Prostate gland (tissue), 2 donors: ENCODE measurements around the gene CMTM2. TPM values are rescaled to one million over a fixed set of nuclear protein-coding genes. Genes with fewer than 3 reads are reported as not detected.

Source experiments
- DNase-seq: peaks from one replicate; pipeline ENCODE4 v3.0.0-alpha.2; 2019; ENCODE audit warnings: low spot score
- H3K27ac ChIP-seq, 2 donors: fragments of 200-600 bp; sonication (generic); 2 replicates each; pipeline ENCODE4 v1.5.1; 2017 to 2019
- H3K27me3 ChIP-seq: fragments of 200-600 bp; sonication (generic); replicated peaks from 2 replicates; pipeline ENCODE4 v1.5.1; 2019; ENCODE audit not compliant: insufficient read depth
- H3K36me3 ChIP-seq, 2 donors: fragments of 200-600 bp; sonication (generic); 1 replicate in 1 of 2; 2 replicates in 1 of 2; pipeline versions ENCODE4 v1.5.1 to v1.8.1; 2017 to 2019
- H3K4me1 ChIP-seq: fragments of 200-600 bp; sonication (generic); replicated peaks from 2 replicates; pipeline ENCODE4 v1.5.1; 2019
- H3K4me3 ChIP-seq, 2 donors: fragments of 200-600 bp; sonication (generic); 2 replicates each; pipeline ENCODE4 v1.5.1; 2017 to 2019
- H3K9me3 ChIP-seq: fragments of 200-600 bp; sonication (generic); 2 replicates; pipeline ENCODE4 v1.5.1; 2017
- POLR2A ChIP-seq: fragments of 450-650 bp; IDR thresholded peaks from one replicate; pipeline ENCODE4 v1.6.1; 2016; ENCODE audit warnings: antibody characterized with exemption, mild to moderate bottlenecking
- POLR2AphosphoS5 ChIP-seq: sonication (generic); formaldehyde crosslinking; IDR thresholded peaks from one replicate; pipeline ENCODE4 v1.6.1; 2017; ENCODE audit warnings: antibody characterized with exemption
- WGBS: methylation state at CpG from one replicate; pipeline ENCODE4 v1.1.5; 2018; 5-methylcytosine and 5-hydroxymethylcytosine counted together
- intact Hi-C: fragments of 100-400 bp; cut with DNase I; formaldehyde crosslinking; loops from one replicate; pipeline ENCODE4 v1.14.2; 2022
- total RNA-seq, 2 donors: library from RNA; depleted of rRNA; stranded (reverse); fragments of >200 nt; gene quantifications; one replicate each; pipeline ENCODE4 v1.1.0, GENCODE V29; 2016
- TF ChIP-seq, protein P1 (sequence below), 4 experiments: fragments of 200-600 bp in 2 of 4; fragments of 450-650 bp in 2 of 4; sonication (generic) in 2 of 4; IDR thresholded peaks; 1 replicate in 3 of 4; 2 replicates in 1 of 4; pipeline ENCODE4 v1.5.1; 2016 to 2019; ENCODE audit warnings: antibody characterized with exemption in 4 of 4, mild to moderate bottlenecking in 2 of 4, moderate library complexity in 2 of 4

The CMTM2 gene
- total RNA-seq, 2 donors from 2014 or later: 62.9 TPM; not detected in 1

DNA sequence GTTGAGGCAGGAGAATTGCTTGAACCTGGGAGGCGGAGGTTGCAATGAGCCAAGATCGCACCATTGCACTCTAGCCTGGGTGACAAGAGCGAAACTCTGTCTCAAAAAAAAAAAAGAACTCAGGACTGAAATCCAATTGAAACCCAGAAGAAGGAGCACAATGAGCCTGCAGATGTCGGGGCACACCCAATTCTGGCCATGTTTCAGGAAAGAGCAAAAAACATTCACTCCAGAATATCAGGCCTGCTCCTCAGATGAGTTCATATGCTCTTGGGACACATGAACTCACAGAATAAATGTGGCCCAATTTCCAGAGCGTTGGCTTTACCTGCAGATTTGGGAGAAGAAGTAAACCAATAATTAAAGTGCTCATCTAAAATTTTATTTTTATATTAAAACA lies 3.0 kb upstream of the CMTM2 start:
- H3K27ac ChIP-seq: no peak overlapping the region
- no peaks in the 10 kb centered on the region for H3K4me1 ChIP-seq
- intact Hi-C loops: no loop called here
- no peak for DNase-seq
- H3K4me3 ChIP-seq: no peak overlapping the region
- no peaks in the 10 kb centered on the region for H3K27me3 ChIP-seq
- WGBS: 90% methylated on average over 5 of the region's 5 CpGs
- no peaks in the 10 kb centered on the region for H3K36me3 ChIP-seq
- TF ChIP-seq POLR2A: no peak
- TF ChIP-seq, protein P1, sequence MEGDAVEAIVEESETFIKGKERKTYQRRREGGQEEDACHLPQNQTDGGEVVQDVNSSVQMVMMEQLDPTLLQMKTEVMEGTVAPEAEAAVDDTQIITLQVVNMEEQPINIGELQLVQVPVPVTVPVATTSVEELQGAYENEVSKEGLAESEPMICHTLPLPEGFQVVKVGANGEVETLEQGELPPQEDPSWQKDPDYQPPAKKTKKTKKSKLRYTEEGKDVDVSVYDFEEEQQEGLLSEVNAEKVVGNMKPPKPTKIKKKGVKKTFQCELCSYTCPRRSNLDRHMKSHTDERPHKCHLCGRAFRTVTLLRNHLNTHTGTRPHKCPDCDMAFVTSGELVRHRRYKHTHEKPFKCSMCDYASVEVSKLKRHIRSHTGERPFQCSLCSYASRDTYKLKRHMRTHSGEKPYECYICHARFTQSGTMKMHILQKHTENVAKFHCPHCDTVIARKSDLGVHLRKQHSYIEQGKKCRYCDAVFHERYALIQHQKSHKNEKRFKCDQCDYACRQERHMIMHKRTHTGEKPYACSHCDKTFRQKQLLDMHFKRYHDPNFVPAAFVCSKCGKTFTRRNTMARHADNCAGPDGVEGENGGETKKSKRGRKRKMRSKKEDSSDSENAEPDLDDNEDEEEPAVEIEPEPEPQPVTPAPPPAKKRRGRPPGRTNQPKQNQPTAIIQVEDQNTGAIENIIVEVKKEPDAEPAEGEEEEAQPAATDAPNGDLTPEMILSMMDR (IDR thresholded peaks at IDR 0.05): no peak
- TF ChIP-seq POLR2AphosphoS5: no peak
- H3K9me3 ChIP-seq: no peaks in the 10 kb centered on the region

DNA sequence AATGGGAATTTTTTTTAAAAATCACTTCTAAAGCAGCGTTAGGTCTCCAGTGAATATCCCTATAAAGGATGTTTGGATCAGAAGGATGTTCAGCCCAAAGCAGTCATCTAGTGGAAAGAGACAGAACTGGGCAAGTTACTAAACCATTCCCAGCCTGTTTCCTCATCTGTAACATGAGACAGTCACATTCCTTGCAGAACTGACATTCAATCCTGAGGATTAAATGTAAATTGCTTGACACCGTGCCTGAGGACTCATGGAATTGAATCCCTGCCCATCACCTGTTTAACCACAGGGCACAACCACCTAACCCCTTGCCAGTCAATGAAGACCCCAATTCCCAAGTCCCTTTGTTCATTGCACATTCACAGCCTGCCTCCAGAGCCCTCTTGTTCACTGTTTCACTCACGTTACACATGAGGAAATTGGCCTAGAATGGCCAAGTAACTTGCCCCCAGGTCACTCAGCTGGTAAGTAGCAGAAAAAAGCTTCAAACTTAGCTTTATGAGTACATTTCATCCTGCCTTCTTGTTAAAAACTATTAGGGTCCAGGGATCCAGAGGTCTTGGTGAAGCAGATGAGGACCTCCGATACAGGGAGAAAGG lies 1.4 kb downstream of the CMTM2 start:
- Histone ChIP-seq H3K4me3 (no peak overlapping the region), H3K9me3 (no peaks in the 10 kb centered on the region), H3K27ac (no peak overlapping the region), H3K36me3 (no peaks in the 10 kb centered on the region), H3K4me1 (no peaks in the 10 kb centered on the region), H3K27me3 (no peaks in the 10 kb centered on the region)
- TF ChIP-seq, protein P1 (IDR thresholded peaks at IDR 0.05): no peak
- TF ChIP-seq POLR2A (no peak), POLR2AphosphoS5 (no peak)
- 53% methylated on average over 4 of the region's 4 CpGs for WGBS
- intact Hi-C loops: no loop called here
- no peak for DNase-seq

DNA sequence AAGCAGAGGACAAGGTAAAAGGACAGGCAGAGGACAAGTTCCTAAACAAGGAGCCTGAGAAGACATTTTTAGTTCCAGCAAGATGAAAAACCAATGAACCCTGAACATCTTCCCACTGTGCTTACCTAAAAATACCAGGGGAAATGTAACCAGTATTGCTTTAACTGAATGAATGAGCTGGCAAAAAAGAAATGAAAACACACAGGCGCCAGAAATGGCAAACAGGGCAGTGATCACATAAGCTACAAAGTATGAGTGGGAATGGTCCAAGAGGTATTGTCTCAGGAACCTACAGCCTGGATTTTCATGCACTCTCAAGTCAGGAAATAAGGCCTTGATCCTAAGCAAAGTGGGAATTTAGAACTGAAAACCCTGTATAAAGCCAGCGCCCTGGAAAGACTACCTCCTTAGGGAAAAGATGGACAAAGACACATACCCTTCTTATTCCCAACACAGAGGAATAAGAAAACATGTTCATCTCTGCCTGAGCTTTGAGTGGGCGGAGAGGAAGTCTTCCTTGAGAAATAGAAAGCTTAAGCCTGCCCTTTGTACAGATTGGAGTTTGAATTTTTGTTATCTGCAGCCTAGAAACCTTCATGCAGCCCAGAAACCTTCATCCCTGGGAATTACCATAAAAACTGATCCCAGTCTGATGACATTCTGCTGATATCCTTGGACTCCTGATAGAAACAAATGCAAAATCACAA lies 2.1 kb downstream of the CMTM2 start:
- intact Hi-C loops: no loop called here
- H3K27ac ChIP-seq: no peak overlapping the region
- 89% methylated on average over 3 of the region's 3 CpGs for WGBS
- H3K4me3 ChIP-seq: no peak overlapping the region
- H3K27me3 ChIP-seq: no peaks in the 10 kb centered on the region
- H3K36me3 ChIP-seq: no peaks in the 10 kb centered on the region
- TF ChIP-seq POLR2A (no peak), POLR2AphosphoS5 (no peak)
- TF ChIP-seq, protein P1 (IDR thresholded peaks at IDR 0.05): no peak
- no peaks in the 10 kb centered on the region for H3K4me1 ChIP-seq
- H3K9me3 ChIP-seq: no peaks in the 10 kb centered on the region
- DNase-seq: no peak

DNA sequence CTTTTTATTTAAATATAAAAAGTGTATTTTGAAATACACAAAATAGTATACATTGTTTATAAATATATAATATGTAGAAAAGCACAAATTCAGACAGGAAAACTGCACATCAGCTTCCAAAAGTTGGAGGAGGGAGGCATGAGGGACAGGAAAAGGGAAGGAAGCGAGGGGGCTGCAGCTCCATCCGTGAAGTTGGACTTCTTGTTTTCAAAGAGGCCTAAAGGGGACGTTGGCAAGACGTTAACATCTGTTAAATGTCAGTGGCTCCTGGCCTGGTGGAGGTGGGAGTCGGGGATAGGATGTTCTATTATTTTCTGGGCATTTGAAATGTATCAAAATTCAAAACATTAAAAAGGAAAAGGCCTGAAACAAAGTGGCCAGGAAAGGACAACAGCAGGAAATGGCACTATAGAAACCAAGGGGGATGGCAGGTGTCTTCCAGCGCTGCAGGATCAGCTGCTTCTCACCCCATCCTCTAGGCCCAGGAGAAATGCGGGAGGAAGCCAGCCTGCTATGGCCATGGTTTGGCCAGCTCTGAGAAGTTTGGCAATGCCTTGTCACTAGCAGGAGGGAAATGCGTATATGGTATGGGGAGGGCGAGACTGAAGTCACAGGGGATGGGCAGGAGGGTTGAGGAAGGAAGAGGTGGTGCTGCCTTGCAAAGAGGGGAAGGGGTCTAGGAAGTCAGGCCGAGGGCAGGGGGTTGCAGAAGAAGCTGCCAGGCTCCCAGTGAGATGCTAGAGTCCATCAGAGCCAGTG lies 6.4 kb downstream of the CMTM2 start:
- H3K9me3 ChIP-seq: no peaks in the 10 kb centered on the region
- intact Hi-C loops: no loop called here
- no peaks in the 10 kb centered on the region for H3K27me3 ChIP-seq
- 78% methylated on average over 10 of the region's 10 CpGs for WGBS
- H3K4me1 ChIP-seq: no peaks in the 10 kb centered on the region
- no peak overlapping the region for H3K27ac ChIP-seq
- no peaks in the 10 kb centered on the region for H3K36me3 ChIP-seq
- TF ChIP-seq, protein P1 (IDR thresholded peaks at IDR 0.05): no peak
- TF ChIP-seq POLR2AphosphoS5: no peak
- TF ChIP-seq POLR2A: no peak
- no peak for DNase-seq
- H3K4me3 ChIP-seq: no peak overlapping the region
